CD4-positive, CD25-positive, alpha-beta regulatory T cell (primary cell): Measurements from ENCODE around the gene TECPR1. TPM values are rescaled to one million over a fixed set of nuclear protein-coding genes. Genes with fewer than 3 reads are reported as not detected.

Source experiments
- ATAC-seq, 2 donors: fragments of 150-1000 bp; cut with Tn5 transposase; one replicate each; pipeline ENCODE4 v1.10.0; 2021; ENCODE audit warnings: low read depth in 2 of 2, moderate number of reproducible peaks in 2 of 2, moderate library complexity in 1 of 2
- DNase-seq, 3 donors: peaks; one replicate each; pipeline versions ENCODE4 v3.0.0 to v3.0.0-alpha.2; 2012 to 2022; ENCODE audit warnings: mixed read lengths in 1 of 3
- H3K27ac ChIP-seq: one replicate; pipeline ENCODE4 v1.7.0; 2013; ENCODE audit warnings: mild to moderate bottlenecking, low read length; ENCODE audit not compliant: insufficient read depth, poor library complexity, severe bottlenecking
- H3K27me3 ChIP-seq: one replicate; pipeline ENCODE4 v1.7.0; 2013; ENCODE audit warnings: low read length; ENCODE audit not compliant: control insufficient read depth, insufficient read depth
- H3K36me3 ChIP-seq: one replicate; pipeline ENCODE4 v1.7.0; 2013; ENCODE audit warnings: mild to moderate bottlenecking, low read length, moderate library complexity; ENCODE audit not compliant: control insufficient read depth, insufficient read depth
- H3K4me1 ChIP-seq: 2 replicates; pipeline ENCODE4 v1.7.0; 2013; ENCODE audit warnings: mild to moderate bottlenecking, low read length; ENCODE audit not compliant: insufficient read depth, control insufficient read depth, poor library complexity, severe bottlenecking
- H3K4me3 ChIP-seq: one replicate; pipeline ENCODE4 v1.7.0; 2013; ENCODE audit warnings: low read depth, mild to moderate bottlenecking, low read length, moderate library complexity
- H3K9me3 ChIP-seq, 2 experiments: 1 replicate in 1 of 2; 2 replicates in 1 of 2; pipeline ENCODE4 v1.7.0; 2013; ENCODE audit warnings: low read length in 2 of 2, mild to moderate bottlenecking in 1 of 2, moderate library complexity in 1 of 2; ENCODE audit not compliant: control insufficient read depth in 2 of 2
- H3K27ac Mint-ChIP-seq, 3 donors: one replicate each; pipeline ENCODE4 v1.8.0; 2020 to 2022; ENCODE audit warnings: mild to moderate bottlenecking in 3 of 3, mixed read lengths in 3 of 3, moderate library complexity in 2 of 3
- H3K27me3 Mint-ChIP-seq: one replicate; pipeline ENCODE4 v1.8.0; 2022; ENCODE audit warnings: mild to moderate bottlenecking, mixed read lengths
- H3K36me3 Mint-ChIP-seq: one replicate; pipeline ENCODE4 v1.8.0; 2020; ENCODE audit warnings: mixed read lengths
- H3K4me1 Mint-ChIP-seq, 4 donors: one replicate each; pipeline ENCODE4 v1.8.0; 2020 to 2022; ENCODE audit warnings: mixed read lengths in 4 of 4, mild to moderate bottlenecking in 1 of 4
- H3K4me3 Mint-ChIP-seq, 4 donors: one replicate each; pipeline ENCODE4 v1.8.0; 2020 to 2022; ENCODE audit warnings: mild to moderate bottlenecking in 4 of 4, mixed read lengths in 4 of 4, moderate library complexity in 3 of 4
- H3K9me3 Mint-ChIP-seq, 7 donors: one replicate each; pipeline ENCODE4 v1.8.0; 2020 to 2022; ENCODE audit warnings: mixed read lengths in 7 of 7, mild to moderate bottlenecking in 3 of 7, moderate library complexity in 2 of 7
- polyA plus RNA-seq, 4 donors: library from polyadenylated mRNA; unstranded; fragments of 300-500 nt; fragmentation: Illumina TruSeq; gene quantifications; one replicate each; pipeline ENCODE4 v1.2.3, GENCODE V29; 2021
- total RNA-seq: library from RNA; stranded (reverse); gene quantifications from one replicate; pipeline ENCODE4 v1.2.3, GENCODE V29; 2022

TECPR1 gene
- total and polyA plus RNA-seq, 5 donors from 2014 or later: 11.0 to 118 (median 20.1) TPM

DNA sequence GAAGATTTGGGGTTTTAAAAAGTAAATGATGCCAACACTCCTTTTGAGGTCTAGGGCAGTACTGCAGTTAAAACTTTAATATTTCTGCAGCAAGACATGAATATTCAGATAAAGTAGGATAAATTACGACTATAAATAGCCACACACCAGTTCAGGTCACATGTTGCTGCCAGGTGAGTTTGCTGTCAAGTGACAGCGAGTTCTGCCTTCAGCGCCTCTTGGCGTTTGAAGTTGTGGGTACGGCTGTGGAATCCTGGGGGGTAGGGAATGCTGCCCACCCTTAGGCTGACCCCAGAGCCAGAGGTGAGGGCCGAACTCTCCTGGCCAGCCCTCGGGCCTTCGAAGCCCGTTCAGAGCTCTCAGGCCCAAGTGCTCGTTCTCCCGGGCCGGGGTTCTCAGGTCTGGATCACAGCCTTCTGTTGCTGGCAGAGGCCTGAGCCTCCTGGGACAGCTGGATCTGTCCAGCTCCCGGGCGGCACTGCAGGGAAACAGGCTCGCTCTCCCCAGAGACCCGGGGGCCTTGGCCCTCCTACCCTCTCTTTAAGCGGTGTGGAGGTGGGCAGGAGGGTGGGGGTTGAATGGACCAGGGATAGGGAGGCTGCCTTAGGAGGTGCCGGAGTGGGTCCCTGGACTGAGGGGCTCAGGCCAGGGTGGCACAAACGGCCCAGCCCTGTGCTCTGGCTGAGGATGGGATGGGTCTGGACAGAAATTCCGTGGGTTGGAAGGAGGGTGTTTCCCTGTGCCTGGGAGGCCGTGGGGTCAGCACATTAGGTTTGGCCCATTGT lies 34.9 kb upstream of the TECPR1 start:
- Mint-ChIP-seq H3K4me1 (peaks cover 0 to 51% (median 16%) of the 10 kb centered on the region in 4 donors), H3K9me3 (no peaks in the 10 kb centered on the region), H3K27me3 (no peaks in the 10 kb centered on the region), H3K36me3 (peaks cover 3% of the 10 kb centered on the region), H3K27ac (peak overlapping the region in 1 of 3 donors; percentile 78), H3K4me3 (peak overlapping the region in 2 of 4 donors; percentile 63 to 65)
- H3K27me3 ChIP-seq: no peaks in the 10 kb centered on the region
- no peak overlapping the region for H3K27ac ChIP-seq
- no peaks in the 10 kb centered on the region for H3K9me3 ChIP-seq
- no peak overlapping the region for H3K4me3 ChIP-seq
- DNase-seq (no peak), ATAC-seq (no peak)
- peaks cover 39% of the 10 kb centered on the region for H3K4me1 ChIP-seq
- H3K36me3 ChIP-seq: peaks cover 2% of the 10 kb centered on the region

DNA sequence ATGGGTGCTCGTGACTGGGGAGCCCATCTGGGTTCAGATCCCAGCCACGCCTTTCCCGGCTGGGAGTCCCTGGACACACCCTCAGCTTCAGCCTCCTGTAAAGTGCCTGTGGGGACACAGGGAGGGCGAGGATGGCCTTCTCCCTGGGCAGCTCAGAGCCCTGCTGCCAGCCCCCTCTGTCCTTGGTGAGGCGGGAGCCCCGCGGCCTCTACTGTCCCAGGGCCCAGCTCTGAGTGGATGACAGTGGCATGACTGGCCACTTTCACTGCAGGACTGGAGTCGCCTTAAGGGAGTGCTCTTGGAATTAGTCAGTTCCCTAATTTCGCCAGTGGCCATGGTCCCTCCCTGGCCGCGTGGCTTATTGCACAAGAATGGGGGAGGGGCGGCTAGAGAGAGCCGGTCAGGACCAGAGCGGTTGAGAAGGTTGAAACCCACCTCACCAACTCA lies 34.1 kb upstream of the TECPR1 start:
- no peak for ATAC-seq
- Mint-ChIP-seq H3K4me1 (peaks cover 0 to 51% (median 16%) of the 10 kb centered on the region in 4 donors), H3K9me3 (no peaks in the 10 kb centered on the region), H3K27me3 (no peaks in the 10 kb centered on the region), H3K36me3 (peaks cover 3% of the 10 kb centered on the region), H3K27ac (peak overlapping the region in 1 of 3 donors; percentile 78), H3K4me3 (peak overlapping the region in 2 of 4 donors; percentile 13 to 63)
- Histone ChIP-seq H3K27ac (no peak overlapping the region), H3K27me3 (no peaks in the 10 kb centered on the region), H3K36me3 (no peaks in the 10 kb centered on the region), H3K9me3 (no peaks in the 10 kb centered on the region), H3K4me1 (peaks cover 40% of the 10 kb centered on the region), H3K4me3 (no peak overlapping the region)
- DNase-seq: no peak

DNA sequence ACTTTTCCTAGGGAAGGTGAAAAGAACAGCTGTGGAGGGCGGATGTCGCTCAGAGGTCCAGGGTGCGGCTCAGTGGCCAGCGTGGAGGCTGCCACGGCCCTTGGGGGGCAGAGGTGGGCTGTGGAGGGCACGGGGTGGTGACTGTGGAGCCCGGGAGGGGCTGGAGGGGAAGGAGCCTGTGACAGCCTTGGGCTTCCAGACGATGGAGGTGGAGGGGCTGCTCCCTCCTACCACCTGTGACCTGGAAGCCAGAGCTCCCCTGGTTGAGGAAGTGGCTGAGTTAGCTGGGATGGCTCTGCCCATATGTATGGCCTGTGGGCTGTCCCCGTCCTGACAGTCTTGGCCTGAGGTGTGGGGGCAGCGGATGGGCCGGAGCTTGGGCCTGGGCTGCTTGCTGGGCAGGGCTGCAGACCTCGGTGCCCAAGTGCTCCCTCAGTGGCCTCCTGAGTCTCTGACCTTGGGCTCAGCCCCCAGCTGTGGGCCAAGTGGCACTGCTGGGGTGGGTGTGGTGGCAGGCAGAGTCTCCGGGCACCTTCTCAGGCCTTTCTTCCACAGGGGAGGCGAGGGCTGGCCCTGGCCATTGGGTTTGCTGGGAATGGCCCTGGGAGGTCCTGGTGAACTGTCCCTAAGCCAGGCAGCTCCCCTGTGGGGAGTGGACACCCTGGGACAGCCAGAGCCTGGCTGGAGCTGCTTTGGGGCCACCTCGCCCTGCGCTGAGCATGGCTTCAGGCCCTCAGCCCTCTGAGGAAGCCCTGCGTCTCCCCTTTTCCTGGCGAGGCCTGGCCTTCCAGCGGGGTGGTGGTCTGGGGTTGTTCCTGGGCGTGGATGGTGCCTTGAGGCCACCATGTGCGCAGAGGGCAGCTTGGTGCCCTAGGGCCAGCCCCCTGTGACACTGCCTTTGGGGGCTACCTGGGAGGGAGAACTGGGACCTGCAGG lies 33.4 kb upstream of the TECPR1 start:
- Histone ChIP-seq H3K27me3 (no peaks in the 10 kb centered on the region), H3K36me3 (no peaks in the 10 kb centered on the region), H3K27ac (no peak overlapping the region), H3K4me3 (no peak overlapping the region), H3K9me3 (no peaks in the 10 kb centered on the region), H3K4me1 (peaks cover 46% of the 10 kb centered on the region)
- peak overlapping the region in 2 of 4 donors; percentile 8 to 46 for H3K4me3 Mint-ChIP-seq
- H3K36me3 Mint-ChIP-seq: peaks cover 3% of the 10 kb centered on the region
- peaks cover 0 to 56% (median 18%) of the 10 kb centered on the region in 4 donors for H3K4me1 Mint-ChIP-seq
- no peak for DNase-seq
- H3K9me3 Mint-ChIP-seq: no peaks in the 10 kb centered on the region
- H3K27me3 Mint-ChIP-seq: peaks cover 5% of the 10 kb centered on the region
- H3K27ac Mint-ChIP-seq: peak overlapping the region in 2 of 3 donors; percentile 48 to 87
- ATAC-seq: no peak

DNA sequence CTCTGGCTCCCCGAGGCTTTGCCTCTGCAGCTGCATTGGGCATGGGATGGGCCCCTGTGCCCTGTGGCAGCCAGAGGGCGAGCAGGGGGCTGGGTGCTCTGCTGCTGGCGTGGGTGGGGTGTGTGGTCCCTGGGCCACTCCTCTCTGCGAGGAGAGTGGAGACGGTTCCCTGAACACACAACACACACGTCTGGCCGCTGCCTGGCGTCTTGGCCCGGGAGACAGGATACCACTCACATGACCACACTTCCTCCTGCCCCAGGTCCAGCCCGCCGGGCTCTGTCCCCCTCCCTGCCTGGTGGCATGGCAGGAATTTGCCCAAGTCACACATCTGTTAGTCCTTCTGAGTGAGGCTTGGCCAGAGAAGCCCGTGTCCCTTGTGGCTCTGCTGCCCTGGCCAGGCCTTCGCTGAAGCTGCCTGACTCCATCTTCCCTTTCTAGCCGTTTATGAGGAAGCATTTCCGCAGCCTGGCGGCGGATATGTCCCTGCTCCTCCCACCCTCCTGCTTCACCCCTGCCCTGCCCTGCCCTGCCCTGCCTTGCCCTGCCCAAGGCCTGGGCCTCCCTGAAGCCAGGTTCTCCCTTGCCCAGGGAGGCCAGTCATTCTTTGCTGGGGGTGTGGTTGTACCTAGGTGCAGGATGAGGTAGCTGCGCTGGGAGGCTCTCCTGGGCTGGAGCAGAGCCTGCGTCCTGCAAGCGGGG lies 32.5 kb upstream of the TECPR1 start:
- H3K4me1 Mint-ChIP-seq: peaks cover 0 to 53% (median 19%) of the 10 kb centered on the region in 4 donors
- no peak for ATAC-seq

DNA sequence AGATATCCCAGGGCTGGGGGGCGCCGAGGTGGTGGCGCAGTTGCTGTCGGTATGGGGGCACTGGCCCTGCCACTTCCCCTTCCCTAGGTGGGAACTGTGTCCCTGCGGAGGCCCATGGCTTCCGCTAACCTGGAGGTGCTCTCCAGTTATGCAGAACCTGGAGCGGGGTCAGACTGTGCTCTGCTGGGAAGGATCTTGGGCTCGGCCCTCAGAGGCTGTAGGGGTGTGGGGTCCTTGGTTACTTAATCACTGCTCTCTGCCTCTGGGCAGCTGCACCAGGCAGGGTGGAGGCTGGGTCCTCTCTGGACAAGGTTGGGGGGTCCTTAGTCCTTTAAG lies 31.8 kb upstream of the TECPR1 start:
- Mint-ChIP-seq H3K27ac (peak overlapping the region in 1 of 3 donors; percentile 55), H3K9me3 (no peaks in the 10 kb centered on the region), H3K27me3 (peaks cover 5% of the 10 kb centered on the region), H3K4me1 (peaks cover 0 to 53% (median 19%) of the 10 kb centered on the region in 4 donors), H3K4me3 (peak overlapping the region; percentile 54 to 85 (median 79)), H3K36me3 (peaks cover 3% of the 10 kb centered on the region)
- H3K36me3 ChIP-seq: no peaks in the 10 kb centered on the region
- H3K4me1 ChIP-seq: peaks cover 49% of the 10 kb centered on the region
- DNase-seq: no peak
- ATAC-seq: no peak
- no peaks in the 10 kb centered on the region for H3K27me3 ChIP-seq
- no peak overlapping the region for H3K4me3 ChIP-seq
- no peak overlapping the region for H3K27ac ChIP-seq
- no peaks in the 10 kb centered on the region for H3K9me3 ChIP-seq

More for the DNA sequence above, 32.5 kb upstream of the TECPR1 start:
- H3K27me3 ChIP-seq: no peaks in the 10 kb centered on the region
- H3K4me3 ChIP-seq: no peak overlapping the region
- Mint-ChIP-seq H3K4me3 (peak overlapping the region in 3 of 4 donors; percentile 64 to 77 (median 68)), H3K36me3 (peaks cover 3% of the 10 kb centered on the region), H3K9me3 (no peaks in the 10 kb centered on the region), H3K27ac (peak overlapping the region in 2 of 3 donors; percentile 87 to 89), H3K27me3 (peaks cover 5% of the 10 kb centered on the region)
- DNase-seq: no peak
- H3K9me3 ChIP-seq: no peaks in the 10 kb centered on the region
- peaks cover 49% of the 10 kb centered on the region for H3K4me1 ChIP-seq
- no peak overlapping the region for H3K27ac ChIP-seq
- H3K36me3 ChIP-seq: no peaks in the 10 kb centered on the region

DNA sequence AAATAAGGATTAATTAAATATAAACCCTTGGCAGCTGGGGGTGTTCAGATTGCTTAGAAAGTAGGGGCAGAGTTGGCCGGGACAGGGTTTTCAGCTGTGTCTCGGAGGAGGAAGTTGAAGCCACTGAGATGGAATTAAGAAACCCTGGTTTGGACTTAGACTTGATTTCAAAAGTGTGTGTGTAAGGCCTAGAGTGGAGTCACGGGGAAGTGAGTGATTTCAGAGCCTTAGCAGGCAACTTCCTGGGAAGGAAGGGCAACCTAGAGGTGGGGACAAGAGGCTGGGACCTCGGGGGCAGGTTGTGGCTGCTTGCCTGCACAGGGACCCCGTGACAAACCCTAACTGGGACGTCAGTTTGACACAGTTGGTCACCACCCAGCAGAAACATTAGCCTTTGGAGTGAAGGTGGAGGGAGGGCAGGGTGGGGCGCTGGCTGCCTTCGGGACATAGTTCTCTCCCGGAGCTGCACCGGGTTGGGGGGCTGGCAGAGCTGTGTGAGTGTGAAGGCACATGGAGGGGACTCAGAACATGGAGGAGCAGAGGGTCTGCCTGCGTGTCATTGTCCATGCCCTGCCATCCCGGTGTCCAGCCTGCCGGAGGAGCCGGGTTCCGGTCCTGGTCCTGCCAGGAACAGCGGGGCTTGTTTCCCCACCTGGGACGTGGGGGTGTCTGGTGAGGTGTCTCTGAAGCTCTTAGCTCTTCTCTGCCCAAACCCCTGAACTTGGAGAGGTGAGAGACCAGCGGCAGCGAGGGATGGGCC lies 31.3 kb upstream of the TECPR1 start:
- ATAC-seq (no peak), DNase-seq (no peak)
- Histone ChIP-seq H3K36me3 (no peaks in the 10 kb centered on the region), H3K4me1 (peaks cover 49% of the 10 kb centered on the region), H3K27me3 (no peaks in the 10 kb centered on the region), H3K27ac (peak overlapping the region; percentile 33), H3K9me3 (no peaks in the 10 kb centered on the region), H3K4me3 (peak overlapping the region; percentile 56)
- Mint-ChIP-seq H3K36me3 (peaks cover 3% of the 10 kb centered on the region), H3K4me3 (peak overlapping the region; percentile 81 to 92 (median 87)), H3K27me3 (peaks cover 5% of the 10 kb centered on the region), H3K4me1 (peaks cover 0 to 51% (median 18%) of the 10 kb centered on the region in 4 donors), H3K9me3 (no peaks in the 10 kb centered on the region), H3K27ac (peak overlapping the region; percentile 78 to 90 (median 88))
